ENCODE measurements around the gene MTA3.

Gene MTA3

DNA sequence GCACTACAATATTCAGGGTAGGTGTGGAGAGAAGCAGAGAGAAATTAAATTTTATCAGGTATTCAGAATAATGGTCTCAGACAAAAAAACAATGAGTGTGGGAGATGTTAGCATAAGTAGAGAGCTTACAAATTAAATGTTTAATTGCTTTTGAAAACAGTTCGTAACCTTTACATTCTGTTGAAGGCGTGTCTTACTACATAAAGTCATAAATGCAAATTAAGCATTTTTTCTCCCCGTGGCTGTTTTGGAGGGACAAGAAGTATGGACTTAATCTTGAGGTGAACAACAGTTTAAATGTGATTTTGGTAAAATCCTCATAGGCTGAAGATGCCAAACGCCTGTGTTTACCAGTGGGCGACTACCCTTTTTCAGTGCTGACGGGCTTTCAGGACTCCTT, 139.7 kb downstream of the MTA3 start:
- H3K9ac ChIP-seq (ENCODE audit: low read length): no peak overlapping the region
- no peaks in the 10 kb centered on the region for H3K9me3 ChIP-seq (ENCODE audit: control insufficient read depth, insufficient read depth, low read depth, low read length)
- H3K27ac ChIP-seq (ENCODE audit: low read depth, low read length): peak overlapping the region; percentile 3; the same call in 1 of the 2 replicates
- 0 out of 2 replicates have a peak, but pooled peaks cover 7% of the 10 kb centered on the region for H3K4me1 ChIP-seq (ENCODE audit: control insufficient read depth, insufficient read depth, low read length)
- peaks cover 46% of the 10 kb centered on the region for H3K36me3 ChIP-seq (ENCODE audit: control insufficient read depth, insufficient read depth, low read length)
- H3K4me3 ChIP-seq (ENCODE audit: low read depth, low read length): no peak overlapping the region
- no peaks in the 10 kb centered on the region for H3K27me3 ChIP-seq (ENCODE audit: control insufficient read depth, insufficient read depth, low read length)

DNA sequence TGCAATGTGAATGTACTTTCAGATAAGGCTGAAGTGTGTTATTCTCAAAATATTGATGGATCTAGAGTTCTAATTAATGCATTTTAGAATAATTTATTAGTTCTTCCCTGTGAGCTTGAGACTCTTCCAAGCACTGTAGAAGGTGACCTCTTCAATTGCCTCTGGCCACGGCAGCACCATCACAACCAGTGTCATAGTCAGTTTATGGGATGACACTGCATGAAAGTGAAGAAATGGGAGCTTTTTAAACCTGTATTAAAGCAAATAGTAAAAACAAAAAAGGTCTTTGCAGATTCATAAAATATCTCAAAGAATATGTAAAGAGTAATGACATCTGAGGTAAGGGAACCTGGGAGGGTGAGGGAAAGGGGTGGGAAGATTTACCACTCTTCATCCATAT, 143.5 kb downstream of the MTA3 start:
- Histone ChIP-seq H3K27me3 (ENCODE audit: control insufficient read depth, insufficient read depth, low read length) (no peaks in the 10 kb centered on the region), H3K36me3 (ENCODE audit: control insufficient read depth, insufficient read depth, low read length) (peaks cover 27% of the 10 kb centered on the region), H3K9ac (ENCODE audit: low read length) (no peak overlapping the region), H3K4me1 (ENCODE audit: control insufficient read depth, insufficient read depth, low read length) (peaks cover 8% of the 10 kb centered on the region; the same call in 1 of the 2 replicates), H3K4me3 (ENCODE audit: low read depth, low read length) (no peak overlapping the region), H3K9me3 (ENCODE audit: control insufficient read depth, insufficient read depth, low read depth, low read length) (no peaks in the 10 kb centered on the region), H3K27ac (ENCODE audit: low read depth, low read length) (no peak overlapping the region)

DNA sequence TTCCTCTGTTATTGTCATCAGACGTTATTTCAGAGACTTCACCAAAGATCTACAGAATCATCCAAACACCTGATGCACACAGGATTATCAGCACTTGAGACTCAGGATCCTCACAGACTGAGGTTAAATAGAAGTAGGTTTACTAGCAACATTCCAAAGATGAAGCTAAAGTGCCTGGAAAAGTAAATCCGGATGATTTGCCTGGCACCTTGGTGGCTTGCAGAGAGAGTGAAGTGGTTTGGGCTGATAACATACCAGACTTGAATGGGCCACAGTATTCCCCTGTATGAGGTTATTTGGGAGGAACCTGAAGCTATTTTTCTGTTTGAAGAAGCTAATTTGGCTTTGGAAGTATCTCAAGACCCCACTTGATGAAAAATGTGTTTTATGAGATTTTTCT, 144.5 kb downstream of the MTA3 start:
- Histone ChIP-seq H3K9ac (ENCODE audit: low read length) (no peak overlapping the region), H3K27ac (ENCODE audit: low read depth, low read length) (no peak overlapping the region), H3K4me3 (ENCODE audit: low read depth, low read length) (no peak overlapping the region)

DNA sequence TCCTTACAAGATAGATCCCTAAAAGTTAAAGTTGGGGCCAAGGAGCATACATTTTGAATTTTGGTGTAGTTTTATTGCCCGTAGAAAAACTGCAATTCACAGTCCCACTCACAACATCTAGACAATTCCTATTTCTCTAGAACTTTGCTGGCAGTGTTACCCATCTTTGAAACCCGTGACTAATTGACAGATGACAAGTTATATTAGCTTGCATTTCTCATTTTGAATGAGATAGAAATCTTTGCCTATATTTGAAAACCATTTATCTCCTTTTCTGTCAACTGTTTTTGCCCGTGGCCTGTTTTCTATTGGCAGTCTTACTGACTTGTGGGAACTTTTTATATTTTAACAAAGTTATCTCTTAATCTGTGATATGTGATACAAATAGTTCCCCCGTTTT, 145.5 kb downstream of the MTA3 start:
- no peak overlapping the region for H3K27ac ChIP-seq (ENCODE audit: low read depth, low read length)
- H3K9ac ChIP-seq (ENCODE audit: low read length): no peak overlapping the region
- H3K9me3 ChIP-seq (ENCODE audit: control insufficient read depth, insufficient read depth, low read depth, low read length): no peaks in the 10 kb centered on the region
- peaks cover 8% of the 10 kb centered on the region; the same call in 1 of the 2 replicates for H3K4me1 ChIP-seq (ENCODE audit: control insufficient read depth, insufficient read depth, low read length)
- no peak overlapping the region for H3K4me3 ChIP-seq (ENCODE audit: low read depth, low read length)
- no peaks in the 10 kb centered on the region for H3K27me3 ChIP-seq (ENCODE audit: control insufficient read depth, insufficient read depth, low read length)
- peaks cover 11% of the 10 kb centered on the region for H3K36me3 ChIP-seq (ENCODE audit: control insufficient read depth, insufficient read depth, low read length)

More for the DNA sequence above, 144.5 kb downstream of the MTA3 start:
- no peaks in the 10 kb centered on the region for H3K9me3 ChIP-seq (ENCODE audit: control insufficient read depth, insufficient read depth, low read depth, low read length)
- H3K36me3 ChIP-seq (ENCODE audit: control insufficient read depth, insufficient read depth, low read length): peaks cover 21% of the 10 kb centered on the region
- no peaks in the 10 kb centered on the region for H3K27me3 ChIP-seq (ENCODE audit: control insufficient read depth, insufficient read depth, low read length)
- peaks cover 8% of the 10 kb centered on the region; the same call in 1 of the 2 replicates for H3K4me1 ChIP-seq (ENCODE audit: control insufficient read depth, insufficient read depth, low read length)

DNA sequence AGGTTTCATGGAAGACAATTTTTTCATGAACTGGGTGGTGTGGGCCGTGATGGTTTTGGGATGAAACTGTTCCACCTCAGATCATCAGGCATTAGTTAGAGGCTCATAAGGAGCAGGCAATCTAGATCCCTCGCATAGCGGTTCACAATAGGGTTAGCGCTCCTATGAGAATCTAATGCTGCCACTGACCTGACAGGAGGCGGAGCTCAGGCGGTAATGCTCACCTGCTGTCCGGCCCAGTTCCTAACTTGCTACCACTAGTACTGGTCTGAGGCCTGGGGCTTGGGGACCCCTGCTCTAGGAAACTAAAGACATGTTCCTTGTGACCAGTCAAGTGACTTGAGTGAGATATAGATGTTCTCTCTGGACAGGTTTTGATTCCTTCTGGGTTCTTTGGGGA, 146.3 kb downstream of the MTA3 start:
- H3K36me3 ChIP-seq (ENCODE audit: control insufficient read depth, insufficient read depth, low read length): peaks cover 4% of the 10 kb centered on the region
- no peak overlapping the region for H3K27ac ChIP-seq (ENCODE audit: low read depth, low read length)
- H3K27me3 ChIP-seq (ENCODE audit: control insufficient read depth, insufficient read depth, low read length): no peaks in the 10 kb centered on the region
- H3K9ac ChIP-seq (ENCODE audit: low read length): no peak overlapping the region
- peaks cover 8% of the 10 kb centered on the region; the same call in 1 of the 2 replicates for H3K4me1 ChIP-seq (ENCODE audit: control insufficient read depth, insufficient read depth, low read length)
- no peaks in the 10 kb centered on the region for H3K9me3 ChIP-seq (ENCODE audit: control insufficient read depth, insufficient read depth, low read depth, low read length)
- H3K4me3 ChIP-seq (ENCODE audit: low read depth, low read length): no peak overlapping the region

DNA sequence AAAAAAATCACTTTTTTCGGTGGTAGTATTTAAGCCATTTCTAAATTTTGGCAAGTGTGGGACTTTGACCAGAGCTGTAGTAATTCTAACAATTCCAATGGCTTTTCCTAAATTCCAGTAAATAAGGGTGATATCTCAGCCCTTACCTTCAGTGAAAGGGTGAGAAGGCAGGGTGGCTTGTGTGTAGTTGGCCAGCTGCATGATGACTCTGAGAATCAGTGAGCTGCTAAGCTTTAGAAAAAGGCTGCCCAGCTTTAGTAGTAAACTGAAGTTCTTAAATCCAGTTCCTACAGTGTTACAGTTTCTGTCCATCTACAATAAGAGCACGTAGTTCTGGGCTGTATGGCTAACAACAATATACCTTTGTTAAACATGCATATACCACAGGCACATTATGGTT, 153.5 kb downstream of the MTA3 start:
- no peaks in the 10 kb centered on the region for H3K9me3 ChIP-seq (ENCODE audit: control insufficient read depth, insufficient read depth, low read depth, low read length)
- peaks cover 12% of the 10 kb centered on the region for H3K4me1 ChIP-seq (ENCODE audit: control insufficient read depth, insufficient read depth, low read length)
- no peak overlapping the region for H3K4me3 ChIP-seq (ENCODE audit: low read depth, low read length)
- no peaks in the 10 kb centered on the region for H3K36me3 ChIP-seq (ENCODE audit: control insufficient read depth, insufficient read depth, low read length)
- no peak overlapping the region for H3K9ac ChIP-seq (ENCODE audit: low read length)
- no peak overlapping the region for H3K27ac ChIP-seq (ENCODE audit: low read depth, low read length)
- H3K27me3 ChIP-seq (ENCODE audit: control insufficient read depth, insufficient read depth, low read length): no peaks in the 10 kb centered on the region

DNA sequence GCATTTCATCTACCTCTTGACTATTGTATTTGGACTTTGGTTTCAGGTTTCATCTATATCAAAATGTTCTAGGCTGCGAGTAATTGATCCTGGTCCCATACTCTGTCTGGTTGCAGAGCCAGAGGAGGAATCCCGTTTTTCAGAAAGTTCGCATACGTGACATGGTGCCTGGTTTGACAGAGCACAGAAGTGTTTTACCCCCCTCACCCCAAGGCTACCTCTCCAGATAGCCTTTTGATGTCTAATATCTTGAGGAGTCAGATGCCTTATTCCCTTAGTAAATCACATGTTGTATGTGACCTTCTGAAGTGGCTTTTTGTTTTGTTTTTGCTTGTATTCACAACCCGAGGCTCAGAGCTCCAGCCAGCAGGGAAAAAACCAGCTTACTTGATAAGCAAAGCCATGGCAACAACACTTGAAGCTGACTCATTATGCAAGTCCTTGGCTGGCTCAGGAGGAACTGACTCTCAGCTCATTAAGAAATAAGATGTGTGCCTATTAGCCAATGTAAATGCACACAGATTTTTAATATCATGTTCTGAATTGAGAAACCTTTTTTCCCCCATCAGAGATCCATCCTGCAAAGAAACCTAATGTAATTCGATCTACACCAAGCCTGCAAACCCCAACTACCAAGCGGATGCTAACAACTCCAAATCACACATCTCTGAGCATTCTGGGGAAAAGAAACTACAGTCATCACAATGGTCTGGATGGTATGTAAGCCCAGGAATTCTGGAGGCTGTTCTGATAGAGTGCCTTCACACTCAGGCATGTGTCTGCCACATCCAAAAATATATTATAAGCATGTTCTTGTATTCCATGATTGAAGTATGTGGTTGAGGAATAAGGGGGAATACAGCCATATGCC, 154.1 kb downstream of the MTA3 start:
- Histone ChIP-seq H3K27ac (ENCODE audit: low read depth, low read length) (no peak overlapping the region), H3K9me3 (ENCODE audit: control insufficient read depth, insufficient read depth, low read depth, low read length) (no peaks in the 10 kb centered on the region), H3K9ac (ENCODE audit: low read length) (no peak overlapping the region), H3K27me3 (ENCODE audit: control insufficient read depth, insufficient read depth, low read length) (no peaks in the 10 kb centered on the region), H3K4me3 (ENCODE audit: low read depth, low read length) (no peak overlapping the region), H3K4me1 (ENCODE audit: control insufficient read depth, insufficient read depth, low read length) (peaks cover 12% of the 10 kb centered on the region), H3K36me3 (ENCODE audit: control insufficient read depth, insufficient read depth, low read length) (no peaks in the 10 kb centered on the region)

DNA sequence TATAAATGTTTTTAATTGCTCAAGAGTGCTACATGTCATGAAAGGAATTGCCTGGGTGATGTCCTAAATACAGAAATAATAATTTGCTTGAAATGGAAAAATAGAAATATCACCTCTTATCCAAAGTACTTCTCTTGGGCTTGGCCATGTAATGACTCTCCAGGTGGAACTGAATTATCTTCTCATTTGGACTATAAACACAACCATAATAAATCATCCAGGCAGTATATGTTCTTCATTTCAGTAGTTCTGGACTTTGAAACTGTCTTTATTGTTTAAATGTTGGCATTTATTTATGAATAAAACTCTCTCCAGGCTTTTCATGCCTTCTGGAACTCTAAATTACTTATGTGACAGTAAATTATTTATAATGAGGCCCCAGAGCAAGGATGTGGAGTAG, 155.0 kb downstream of the MTA3 start:
- no peak overlapping the region for H3K9ac ChIP-seq (ENCODE audit: low read length)
- H3K36me3 ChIP-seq (ENCODE audit: control insufficient read depth, insufficient read depth, low read length): no peaks in the 10 kb centered on the region
- peaks cover 12% of the 10 kb centered on the region for H3K4me1 ChIP-seq (ENCODE audit: control insufficient read depth, insufficient read depth, low read length)
- no peaks in the 10 kb centered on the region for H3K9me3 ChIP-seq (ENCODE audit: control insufficient read depth, insufficient read depth, low read depth, low read length)
- no peak overlapping the region for H3K4me3 ChIP-seq (ENCODE audit: low read depth, low read length)
- no peaks in the 10 kb centered on the region for H3K27me3 ChIP-seq (ENCODE audit: control insufficient read depth, insufficient read depth, low read length)
- no peak overlapping the region for H3K27ac ChIP-seq (ENCODE audit: low read depth, low read length)

DNA sequence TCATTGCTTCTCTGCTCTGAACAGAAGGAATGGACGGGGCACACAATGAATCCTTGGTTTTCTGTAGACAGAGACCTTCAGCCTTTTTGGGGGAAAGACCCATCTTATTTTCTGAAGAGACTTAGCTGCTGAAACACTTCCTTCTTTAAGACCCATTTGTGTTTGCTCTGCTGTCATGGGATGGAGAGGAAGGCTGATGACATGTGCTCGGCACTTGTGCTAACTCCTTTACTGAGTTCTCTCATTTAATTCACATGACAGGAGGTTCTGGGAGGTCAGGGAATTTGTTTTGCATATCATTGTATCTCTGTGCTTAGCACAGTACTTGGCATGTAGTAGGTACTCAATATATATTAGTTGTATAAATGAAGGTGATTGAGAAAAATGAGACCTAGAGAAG, 156.5 kb downstream of the MTA3 start:
- no peak overlapping the region for H3K4me3 ChIP-seq (ENCODE audit: low read depth, low read length)
- peaks cover 3% of the 10 kb centered on the region; the same call in 1 of the 2 replicates for H3K36me3 ChIP-seq (ENCODE audit: control insufficient read depth, insufficient read depth, low read length)
- H3K27ac ChIP-seq (ENCODE audit: low read depth, low read length): no peak overlapping the region
- peaks cover 12% of the 10 kb centered on the region for H3K4me1 ChIP-seq (ENCODE audit: control insufficient read depth, insufficient read depth, low read length)
- peaks cover 5% of the 10 kb centered on the region; the same call in 1 of the 2 replicates for H3K9me3 ChIP-seq (ENCODE audit: control insufficient read depth, insufficient read depth, low read depth, low read length)
- no peak overlapping the region for H3K9ac ChIP-seq (ENCODE audit: low read length)
- no peaks in the 10 kb centered on the region for H3K27me3 ChIP-seq (ENCODE audit: control insufficient read depth, insufficient read depth, low read length)

DNA sequence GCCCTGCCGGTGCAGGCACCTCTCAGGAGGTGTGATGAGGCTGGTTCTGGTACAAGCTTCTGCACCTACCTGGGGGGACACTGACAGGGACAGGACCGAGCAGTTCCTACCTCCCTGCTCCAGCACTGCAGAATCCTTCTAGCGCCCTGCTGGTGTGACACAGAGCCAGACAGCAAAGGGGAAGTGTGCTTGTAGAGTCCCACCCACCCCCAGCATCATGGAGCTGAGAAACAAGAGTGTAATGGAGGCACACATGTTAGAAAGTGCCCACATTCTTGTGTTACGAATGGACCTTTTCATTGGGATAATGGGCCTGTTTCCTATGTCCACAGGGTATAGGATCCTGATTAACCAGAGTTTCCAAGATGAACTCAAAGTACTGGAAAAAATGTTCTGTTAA, 157.2 kb downstream of the MTA3 start:
- Histone ChIP-seq H3K4me1 (ENCODE audit: control insufficient read depth, insufficient read depth, low read length) (peaks cover 12% of the 10 kb centered on the region), H3K9ac (ENCODE audit: low read length) (no peak overlapping the region), H3K36me3 (ENCODE audit: control insufficient read depth, insufficient read depth, low read length) (peaks cover 3% of the 10 kb centered on the region; the same call in 1 of the 2 replicates), H3K27ac (ENCODE audit: low read depth, low read length) (no peak overlapping the region), H3K27me3 (ENCODE audit: control insufficient read depth, insufficient read depth, low read length) (no peaks in the 10 kb centered on the region), H3K4me3 (ENCODE audit: low read depth, low read length) (no peak overlapping the region), H3K9me3 (ENCODE audit: control insufficient read depth, insufficient read depth, low read depth, low read length) (peaks cover 5% of the 10 kb centered on the region; the same call in 1 of the 2 replicates)

DNA sequence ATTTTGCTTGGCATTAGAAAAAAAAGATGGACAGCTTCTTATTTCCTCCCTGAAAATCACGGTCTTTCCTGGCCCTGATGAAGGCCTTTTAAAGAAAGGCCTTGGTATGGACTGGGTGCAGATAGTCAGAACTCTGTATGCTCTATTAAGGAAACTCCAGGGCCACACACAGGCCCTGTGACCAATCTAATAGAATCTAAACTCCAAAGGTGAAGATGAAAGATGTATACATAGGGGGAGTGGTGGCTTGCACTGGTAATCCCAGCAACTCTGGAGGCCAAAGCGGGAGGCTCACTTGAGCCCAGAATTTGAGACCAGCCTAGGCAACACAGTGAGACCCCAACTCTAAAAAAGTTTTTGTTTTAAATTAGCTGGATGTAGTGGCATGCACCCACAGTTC, 158.2 kb downstream of the MTA3 start:
- peaks cover 3% of the 10 kb centered on the region; the same call in 1 of the 2 replicates for H3K36me3 ChIP-seq (ENCODE audit: control insufficient read depth, insufficient read depth, low read length)
- H3K9ac ChIP-seq (ENCODE audit: low read length): no peak overlapping the region
- peaks cover 12% of the 10 kb centered on the region for H3K4me1 ChIP-seq (ENCODE audit: control insufficient read depth, insufficient read depth, low read length)
- no peak overlapping the region for H3K27ac ChIP-seq (ENCODE audit: low read depth, low read length)
- H3K27me3 ChIP-seq (ENCODE audit: control insufficient read depth, insufficient read depth, low read length): no peaks in the 10 kb centered on the region
- H3K9me3 ChIP-seq (ENCODE audit: control insufficient read depth, insufficient read depth, low read depth, low read length): peaks cover 5% of the 10 kb centered on the region; the same call in 1 of the 2 replicates
- H3K4me3 ChIP-seq (ENCODE audit: low read depth, low read length): no peak overlapping the region
